ENCODE measurements around the gene LIN9. TPM values are rescaled to one million over a fixed set of nuclear protein-coding genes. Genes with fewer than 3 reads are reported as not detected.

Gene LIN9
- total and polyA plus RNA-seq, 2 donors (not counting 3 experiments of a cell fraction or from before 2014, with no cell fraction given) = 2.5 to 7.6 TPM

DNA sequence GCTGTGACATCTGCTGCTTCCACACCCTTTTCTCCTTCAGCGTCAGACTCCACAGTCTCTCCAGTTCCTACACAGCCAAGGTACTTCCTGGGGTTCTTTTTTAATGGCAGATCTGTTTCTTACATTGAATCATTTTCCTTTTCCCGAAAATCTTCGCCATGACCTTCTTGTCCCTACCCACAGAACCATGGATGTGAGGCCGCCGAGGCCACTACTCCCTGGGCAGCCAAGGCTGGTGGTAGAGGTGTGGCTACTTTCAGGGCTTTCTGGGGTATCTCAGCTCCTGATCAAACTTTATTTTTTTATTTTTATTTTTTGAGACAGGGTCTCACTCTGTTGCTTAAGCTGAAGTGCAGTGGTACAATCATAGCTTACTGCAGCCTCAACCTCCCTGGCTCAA, 9.5 kb upstream of the LIN9 start:
- DNase-seq (ENCODE audit: low read depth, low spot score) (no peak), FAIRE-seq (no peak)
- no peak overlapping the region for H3K9ac ChIP-seq (replicated peaks; ENCODE audit: extremely low read depth, insufficient read depth, low read length)
- H3K4me2 ChIP-seq (ENCODE audit: insufficient read depth, low read length) = no peak overlapping the region
- H4K20me1 ChIP-seq (replicated peaks; ENCODE audit: control insufficient read depth, extremely low read depth, insufficient read depth, low read length) = no peaks in the 10 kb centered on the region
- TF ChIP-seq JUN (IDR thresholded peaks at IDR 0.05; ENCODE audit: borderline replicate concordance, insufficient read depth, insufficient read length, low read depth) = no peak
- TF ChIP-seq, protein P1, sequence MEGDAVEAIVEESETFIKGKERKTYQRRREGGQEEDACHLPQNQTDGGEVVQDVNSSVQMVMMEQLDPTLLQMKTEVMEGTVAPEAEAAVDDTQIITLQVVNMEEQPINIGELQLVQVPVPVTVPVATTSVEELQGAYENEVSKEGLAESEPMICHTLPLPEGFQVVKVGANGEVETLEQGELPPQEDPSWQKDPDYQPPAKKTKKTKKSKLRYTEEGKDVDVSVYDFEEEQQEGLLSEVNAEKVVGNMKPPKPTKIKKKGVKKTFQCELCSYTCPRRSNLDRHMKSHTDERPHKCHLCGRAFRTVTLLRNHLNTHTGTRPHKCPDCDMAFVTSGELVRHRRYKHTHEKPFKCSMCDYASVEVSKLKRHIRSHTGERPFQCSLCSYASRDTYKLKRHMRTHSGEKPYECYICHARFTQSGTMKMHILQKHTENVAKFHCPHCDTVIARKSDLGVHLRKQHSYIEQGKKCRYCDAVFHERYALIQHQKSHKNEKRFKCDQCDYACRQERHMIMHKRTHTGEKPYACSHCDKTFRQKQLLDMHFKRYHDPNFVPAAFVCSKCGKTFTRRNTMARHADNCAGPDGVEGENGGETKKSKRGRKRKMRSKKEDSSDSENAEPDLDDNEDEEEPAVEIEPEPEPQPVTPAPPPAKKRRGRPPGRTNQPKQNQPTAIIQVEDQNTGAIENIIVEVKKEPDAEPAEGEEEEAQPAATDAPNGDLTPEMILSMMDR (IDR thresholded peaks at IDR 0.05; ENCODE audit: extremely low read depth in 1 of 2, insufficient read depth in 1 of 2, low read depth in 1 of 2, low read length in 2 of 2) = no peak
- no peak for TF ChIP-seq POLR2AphosphoS5 (IDR thresholded peaks at IDR 0.05; ENCODE audit: insufficient read depth, low read depth, low read length)
- no peak for TF ChIP-seq EZH2 (IDR thresholded peaks at IDR 0.05; ENCODE audit: borderline replicate concordance, low read depth, low read length, severe bottlenecking)
- TF ChIP-seq POLR2A (IDR thresholded peaks at IDR 0.05; ENCODE audit: low read depth, low read length) = no peak
- no peak for TF ChIP-seq FOS (IDR thresholded peaks at IDR 0.05; ENCODE audit: borderline replicate concordance, insufficient read depth, low read length)
- TF ChIP-seq MYC (IDR thresholded peaks at IDR 0.05; ENCODE audit: low read depth, low read length) = no peak
- TF ChIP-seq, protein P2, sequence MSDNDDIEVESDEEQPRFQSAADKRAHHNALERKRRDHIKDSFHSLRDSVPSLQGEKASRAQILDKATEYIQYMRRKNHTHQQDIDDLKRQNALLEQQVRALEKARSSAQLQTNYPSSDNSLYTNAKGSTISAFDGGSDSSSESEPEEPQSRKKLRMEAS (IDR thresholded peaks at IDR 0.05; ENCODE audit: insufficient read depth, insufficient read length) = no peak
- TF ChIP-seq GATA2 (IDR thresholded peaks at IDR 0.05; ENCODE audit: insufficient read depth, insufficient read length, low read depth, low read length) = no peak
- no peaks in the 10 kb centered on the region for H3K9me1 ChIP-seq (replicated peaks; ENCODE audit: control insufficient read depth, extremely low read depth, insufficient read depth, low read length)
- CTCF ChIA-PET = interaction anchor here (1.0 to 1.4 kb wide), 2 partner anchors 9 to 193 kb away, joined by 3 to 4 read pairs; partner anchors contain the start of gene LIN9
- H3K27ac ChIP-seq (ENCODE audit: insufficient read depth, low read depth, low read length) = no peak overlapping the region
- BruUV-seq (replicated peaks) = no TSS peak
- dilution Hi-C loops (cut with MboI; ENCODE audit: extremely low pct_ligation_motif_present, low sequenced_read_pairs) (no loop called here), intact Hi-C loops (cut with micrococcal nuclease) (no loop called here)
- H3K36me3 ChIP-seq (ENCODE audit: control insufficient read depth in 2 of 2, extremely low read depth in 1 of 2, insufficient read depth in 2 of 2, low read length in 2 of 2) = no peaks in the 10 kb centered on the region
- no peaks in the 10 kb centered on the region for H3K4me1 ChIP-seq (ENCODE audit: control insufficient read depth, extremely low read depth, insufficient read depth, low read length)
- POLR2A ChIA-PET = no interaction called here
- H2AFZ ChIP-seq (ENCODE audit: low read depth, low read length) = no peak overlapping the region
- no peaks in the 10 kb centered on the region for H3K9me3 ChIP-seq (replicated peaks; ENCODE audit: control insufficient read depth, insufficient read depth, low read length)
- H3K27me3 ChIP-seq (ENCODE audit: control insufficient read depth in 2 of 2, insufficient read depth in 2 of 2, low read length in 2 of 2) = peaks cover under 1 to 5% of the 10 kb centered on the region in 2 experiments
- H3K4me3 ChIP-seq (replicated peaks in 1 of 3; ENCODE audit: insufficient read depth in 1 of 3, low read depth in 1 of 3, low read length in 3 of 3) = no peak overlapping the region
- H3K79me2 ChIP-seq (ENCODE audit: control insufficient read depth, insufficient read depth, low read length) = no peaks in the 10 kb centered on the region

Measured in endothelial cell of umbilical vein (primary cell).